Measurements from ENCODE around the gene ELL2. TPM values are rescaled to one million over a fixed set of nuclear protein-coding genes. Genes with fewer than 3 reads are reported as not detected.
A peak's percentile ranks its signal among the peaks of the same experiment; 100 is the strongest.

Gene ELL2
- total and polyA plus RNA-seq, 9 of the 15 experiments (the other 6 are each of a cell fraction or from before 2014, with no cell fraction given): 4.3 to 18.3 (median 14.5) TPM

DNA sequence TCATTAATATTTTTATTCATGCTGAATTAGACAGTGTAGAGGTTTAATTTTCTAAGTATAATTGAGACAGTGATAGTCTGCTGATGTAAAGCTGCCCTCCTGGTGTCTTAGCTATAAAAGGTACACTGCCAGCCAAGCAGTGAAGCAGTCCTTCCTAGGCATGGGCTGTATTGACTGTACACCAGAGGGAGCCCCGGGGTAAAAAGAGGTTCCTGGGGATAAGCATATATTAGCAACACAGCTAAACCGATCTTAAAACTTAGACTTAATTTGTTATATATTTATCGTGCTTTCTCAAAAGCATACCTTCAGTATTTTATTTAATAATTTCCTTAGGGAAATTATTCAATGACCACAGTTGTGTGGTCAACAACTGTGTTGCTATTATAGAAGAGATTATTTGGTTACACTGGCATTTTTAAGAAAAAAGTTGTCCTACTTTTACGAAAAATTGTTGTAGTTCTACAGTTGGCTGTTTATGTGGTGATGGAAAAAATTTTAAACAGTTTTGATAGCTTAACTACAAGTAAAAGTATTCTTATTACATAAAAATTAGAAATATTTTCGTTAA lies 68.8 kb downstream of the ELL2 start:
- peak; percentile 99 for ATAC-seq
- Histone ChIP-seq H3K4me3 (no peak overlapping the region), H3K27ac (ENCODE audit: extremely low read depth, low read depth, low read length) (no peak overlapping the region), H3K9ac (ENCODE audit: insufficient read depth in 1 of 2, low read depth in 2 of 2, low read length in 2 of 2) (no peak overlapping the region), H3K36me3 (ENCODE audit: control insufficient read depth, insufficient read depth, low read length) (peaks cover 28% of the 10 kb centered on the region), H3K27me3 (ENCODE audit: control insufficient read depth in 2 of 2, insufficient read depth in 2 of 2, low read length in 2 of 2) (no peaks in the 10 kb centered on the region), H3K79me2 (ENCODE audit: control insufficient read depth, insufficient read depth, low read length) (no peaks in the 10 kb centered on the region), H3K4me1 (replicated peaks in 1 of 2; ENCODE audit: control insufficient read depth in 2 of 2, insufficient read depth in 2 of 2, low read length in 2 of 2) (no peaks in the 10 kb centered on the region), H3K4me2 (ENCODE audit: insufficient read depth, low read length) (no peak overlapping the region), H4K20me1 (replicated peaks; ENCODE audit: control insufficient read depth, insufficient read depth, low read length) (no peaks in the 10 kb centered on the region), H3K9me3 (replicated peaks; ENCODE audit: control insufficient read depth, insufficient read depth, low read depth, low read length) (no peaks in the 10 kb centered on the region), H3K9me1 (ENCODE audit: control insufficient read depth, insufficient read depth, low read length) (no peaks in the 10 kb centered on the region), H2AFZ (ENCODE audit: low read depth, low read length) (no peak overlapping the region)
- no TSS peak for BruUV-seq (replicated peaks)
- CTCF ChIA-PET (ENCODE audit: low intra/inter-chr PET ratio): interaction anchor here (1.1 to 1.7 kb wide), 3 partner anchors 67 to 444 kb away, joined by 4 to 7 read pairs (median 4); no protein-coding TSS in a partner anchor
- FAIRE-seq: peak; percentile 57
- 72% methylated on average over 5 of the region's 5 CpGs for WGBS (ENCODE audit: insufficient coverage, low coverage, missing lambda C conversion rate)
- in situ Hi-C loops (cut with MboI) (no loop called here), intact Hi-C loops (cut with micrococcal nuclease) (loop anchor here (1.0 to 2.0 kb wide), 2 partner anchors 68 to 443 kb away; partner anchors contain the start of gene ELL2)
- peak; percentile 28 to 65 (median 48) for DNase-seq (ENCODE audit: extremely low read depth in 1 of 4, low spot score in 3 of 4)
- POLR2A ChIA-PET: no interaction called here
- peak; percentile 38 for TF ChIP-seq RBM25 (IDR thresholded peaks at IDR 0.05; ENCODE audit: low read depth, low read length, severe bottlenecking)
- TF ChIP-seq RAD21 (CRISPR knock-in tag; conservative IDR thresholded peaks at IDR 0.05 in 1 of 2, IDR thresholded peaks at IDR 0.05 in 1 of 2): peak; percentile 80 to 88
- TF ChIP-seq, protein P1, sequence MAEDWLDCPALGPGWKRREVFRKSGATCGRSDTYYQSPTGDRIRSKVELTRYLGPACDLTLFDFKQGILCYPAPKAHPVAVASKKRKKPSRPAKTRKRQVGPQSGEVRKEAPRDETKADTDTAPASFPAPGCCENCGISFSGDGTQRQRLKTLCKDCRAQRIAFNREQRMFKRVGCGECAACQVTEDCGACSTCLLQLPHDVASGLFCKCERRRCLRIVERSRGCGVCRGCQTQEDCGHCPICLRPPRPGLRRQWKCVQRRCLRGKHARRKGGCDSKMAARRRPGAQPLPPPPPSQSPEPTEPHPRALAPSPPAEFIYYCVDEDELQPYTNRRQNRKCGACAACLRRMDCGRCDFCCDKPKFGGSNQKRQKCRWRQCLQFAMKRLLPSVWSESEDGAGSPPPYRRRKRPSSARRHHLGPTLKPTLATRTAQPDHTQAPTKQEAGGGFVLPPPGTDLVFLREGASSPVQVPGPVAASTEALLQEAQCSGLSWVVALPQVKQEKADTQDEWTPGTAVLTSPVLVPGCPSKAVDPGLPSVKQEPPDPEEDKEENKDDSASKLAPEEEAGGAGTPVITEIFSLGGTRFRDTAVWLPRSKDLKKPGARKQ (CRISPR knock-in tag; IDR thresholded peaks at IDR 0.05): peak; percentile 95
- TF ChIP-seq, protein P2, sequence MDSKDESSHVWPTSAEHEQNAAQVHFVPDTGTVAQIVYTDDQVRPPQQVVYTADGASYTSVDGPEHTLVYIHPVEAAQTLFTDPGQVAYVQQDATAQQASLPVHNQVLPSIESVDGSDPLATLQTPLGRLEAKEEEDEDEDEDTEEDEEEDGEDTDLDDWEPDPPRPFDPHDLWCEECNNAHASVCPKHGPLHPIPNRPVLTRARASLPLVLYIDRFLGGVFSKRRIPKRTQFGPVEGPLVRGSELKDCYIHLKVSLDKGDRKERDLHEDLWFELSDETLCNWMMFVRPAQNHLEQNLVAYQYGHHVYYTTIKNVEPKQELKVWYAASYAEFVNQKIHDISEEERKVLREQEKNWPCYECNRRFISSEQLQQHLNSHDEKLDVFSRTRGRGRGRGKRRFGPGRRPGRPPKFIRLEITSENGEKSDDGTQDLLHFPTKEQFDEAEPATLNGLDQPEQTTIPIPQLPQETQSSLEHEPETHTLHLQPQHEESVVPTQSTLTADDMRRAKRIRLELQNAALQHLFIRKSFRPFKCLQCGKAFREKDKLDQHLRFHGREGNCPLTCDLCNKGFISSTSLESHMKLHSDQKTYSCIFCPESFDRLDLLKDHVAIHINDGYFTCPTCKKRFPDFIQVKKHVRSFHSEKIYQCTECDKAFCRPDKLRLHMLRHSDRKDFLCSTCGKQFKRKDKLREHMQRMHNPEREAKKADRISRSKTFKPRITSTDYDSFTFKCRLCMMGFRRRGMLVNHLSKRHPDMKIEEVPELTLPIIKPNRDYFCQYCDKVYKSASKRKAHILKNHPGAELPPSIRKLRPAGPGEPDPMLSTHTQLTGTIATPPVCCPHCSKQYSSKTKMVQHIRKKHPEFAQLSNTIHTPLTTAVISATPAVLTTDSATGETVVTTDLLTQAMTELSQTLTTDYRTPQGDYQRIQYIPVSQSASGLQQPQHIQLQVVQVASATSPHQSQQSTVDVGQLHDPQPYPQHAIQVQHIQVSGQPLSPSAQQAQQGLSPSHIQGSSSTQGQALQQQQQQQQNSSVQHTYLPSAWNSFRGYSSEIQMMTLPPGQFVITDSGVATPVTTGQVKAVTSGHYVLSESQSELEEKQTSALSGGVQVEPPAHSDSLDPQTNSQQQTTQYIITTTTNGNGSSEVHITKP (IDR thresholded peaks at IDR 0.05; ENCODE audit: partially characterized antibody): no peak
- TF ChIP-seq, protein P3, sequence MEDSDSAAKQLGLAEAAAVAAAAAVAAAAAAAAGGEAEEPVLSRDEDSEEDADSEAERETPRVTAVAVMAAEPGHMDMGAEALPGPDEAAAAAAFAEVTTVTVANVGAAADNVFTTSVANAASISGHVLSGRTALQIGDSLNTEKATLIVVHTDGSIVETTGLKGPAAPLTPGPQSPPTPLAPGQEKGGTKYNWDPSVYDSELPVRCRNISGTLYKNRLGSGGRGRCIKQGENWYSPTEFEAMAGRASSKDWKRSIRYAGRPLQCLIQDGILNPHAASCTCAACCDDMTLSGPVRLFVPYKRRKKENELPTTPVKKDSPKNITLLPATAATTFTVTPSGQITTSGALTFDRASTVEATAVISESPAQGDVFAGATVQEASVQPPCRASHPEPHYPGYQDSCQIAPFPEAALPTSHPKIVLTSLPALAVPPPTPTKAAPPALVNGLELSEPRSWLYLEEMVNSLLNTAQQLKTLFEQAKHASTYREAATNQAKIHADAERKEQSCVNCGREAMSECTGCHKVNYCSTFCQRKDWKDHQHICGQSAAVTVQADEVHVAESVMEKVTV (CRISPR knock-in tag; IDR thresholded peaks at IDR 0.05): peak; percentile 63
- TF ChIP-seq SMC3 (conservative IDR thresholded peaks at IDR 0.05; ENCODE audit: insufficient read depth, low read depth, low read length): peak; percentile 76
- no peak for TF ChIP-seq MAFF (IDR thresholded peaks at IDR 0.05; ENCODE audit: low read length)

Data from K562 (cell line).